DND-41 (cell line): ENCODE measurements around the gene PPP1R14B.

Experiments
- ATAC-seq: fragments of 200-7000 bp; cut with Tn5 transposase; 3 replicates; pipeline ENCODE4 v1.9.1; 2021; ENCODE audit warnings: low read depth; ENCODE audit not compliant: insufficient read depth
- DNase-seq: peaks from one replicate; pipeline ENCODE4 v3.0.0-alpha.2; 2020
- H2AFZ ChIP-seq: 2 replicates; pipeline ENCODE4 v1.6.0; 2012; ENCODE audit warnings: low read depth, low read length
- H3K27ac ChIP-seq: 2 replicates; pipeline ENCODE4 v1.5.1; 2012; ENCODE audit warnings: low read length, inconsistent platforms
- H3K27me3 ChIP-seq: fragments of 200-600 bp; sonication (generic); 2 replicates; pipeline ENCODE4 v1.6.0; 2012; ENCODE audit warnings: low read length, mild to moderate bottlenecking, inconsistent platforms; ENCODE audit not compliant: insufficient read depth, poor library complexity
- H3K36me3 ChIP-seq: 2 replicates; pipeline ENCODE4 v1.5.1; 2012; ENCODE audit warnings: low read length, inconsistent platforms; ENCODE audit not compliant: insufficient read depth
- H3K4me1 ChIP-seq: 2 replicates; pipeline ENCODE4 v1.5.1; 2012; ENCODE audit warnings: mild to moderate bottlenecking, low read length; ENCODE audit not compliant: insufficient read depth
- H3K4me2 ChIP-seq: 2 replicates; pipeline ENCODE4 v1.6.0; 2012; ENCODE audit warnings: mild to moderate bottlenecking, moderate library complexity, low read length, inconsistent platforms; ENCODE audit not compliant: insufficient read depth
- H3K4me3 ChIP-seq, 2 experiments: fragments of 200-600 bp in 1 of 2; shearing (Covaris generic) in 1 of 2; 2 replicates each; pipeline ENCODE4 v1.5.1; 2012 to 2016; ENCODE audit warnings: inconsistent platforms in 2 of 2, low read length in 2 of 2, mild to moderate bottlenecking in 2 of 2, low read depth in 1 of 2, moderate library complexity in 1 of 2
- H3K79me2 ChIP-seq: 2 replicates; pipeline ENCODE4 v1.6.0; 2012; ENCODE audit warnings: low read length, inconsistent platforms; ENCODE audit not compliant: insufficient read depth
- H3K9ac ChIP-seq: 2 replicates; pipeline ENCODE4 v1.6.0; 2012; ENCODE audit warnings: low read depth, mild to moderate bottlenecking, inconsistent platforms, low read length, moderate library complexity
- H3K9me3 ChIP-seq: 2 replicates; pipeline ENCODE4 v1.5.1; 2012; ENCODE audit warnings: low read length, moderate library complexity, mild to moderate bottlenecking, inconsistent platforms; ENCODE audit not compliant: insufficient read depth, severe bottlenecking
- H4K20me1 ChIP-seq: 2 replicates; pipeline ENCODE4 v1.6.0; 2012; ENCODE audit warnings: low read length; ENCODE audit not compliant: insufficient read depth
- EZH2 ChIP-seq: IDR thresholded peaks from 3 replicates; pipeline ENCODE4 v1.6.1; 2012; ENCODE audit warnings: borderline replicate concordance, low read depth, mild to moderate bottlenecking, moderate library complexity, low read length, inconsistent platforms; ENCODE audit not compliant: severe bottlenecking
- TF ChIP-seq, protein P1 (sequence below): IDR thresholded peaks from 2 replicates; pipeline ENCODE4 v1.5.1; 2012; ENCODE audit warnings: borderline replicate concordance, low read length, moderate library complexity, mild to moderate bottlenecking; ENCODE audit not compliant: poor library complexity, severe bottlenecking; ENCODE audit errors: extremely low read depth

Gene PPP1R14B

DNA sequence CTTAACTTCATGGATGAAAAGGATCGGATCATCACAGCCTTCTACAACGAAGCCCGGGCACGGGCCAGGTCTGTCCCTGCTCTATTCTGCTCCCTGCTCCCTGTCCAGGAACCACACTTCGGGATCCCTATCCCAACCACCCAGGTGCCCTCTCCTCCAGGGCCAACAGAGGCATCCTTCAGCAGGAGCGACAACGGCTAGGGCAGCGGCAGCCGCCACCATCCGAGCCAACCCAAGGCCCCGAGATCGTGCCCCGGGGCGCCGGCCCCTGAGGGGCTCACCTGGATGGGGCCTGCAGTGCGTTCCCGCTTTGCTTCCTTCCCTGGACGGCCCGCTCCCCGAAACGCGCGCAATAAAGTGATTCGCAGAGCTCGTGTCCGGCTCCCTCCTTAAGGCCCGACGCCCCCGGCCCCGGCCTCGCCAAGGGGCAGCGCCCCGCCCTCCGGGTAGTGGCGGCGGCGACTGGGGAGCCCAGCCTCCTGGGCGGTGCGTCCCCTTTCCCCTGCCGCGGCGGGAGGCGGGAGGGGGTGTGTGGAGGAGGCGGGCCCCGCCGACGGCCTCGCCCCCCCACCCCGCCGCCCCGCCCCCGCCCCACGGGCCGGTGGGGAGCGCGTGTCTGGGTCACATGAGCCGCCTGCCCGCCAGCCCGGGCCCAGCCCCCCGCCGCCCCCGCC lies 12.7 kb downstream of the PPP1R14B start, which contains the start of gene VEGFB:
TSS of gene VEGFB (plus strand) at position 672 of the 674 bp plus-strand sequence. CDS start 250 bp downstream, outside the sequence.
- no peaks in the 10 kb centered on the region for H3K9me3 ChIP-seq
- H3K27me3 ChIP-seq: no peaks in the 10 kb centered on the region
- DNase-seq: peak; percentile 74
- ATAC-seq: peak; percentile 51
- peak within 1 kb of the TSS; percentile 65 for H2AFZ ChIP-seq
- peak within 1 kb of the TSS; percentile 99 for H3K4me2 ChIP-seq
- H3K27ac ChIP-seq: peak within 1 kb of the TSS; percentile 74
- peak within 1 kb of the TSS; percentile 57 to 88 for H3K4me3 ChIP-seq
- H3K9ac ChIP-seq: peak within 1 kb of the TSS; percentile 71
- H3K36me3 ChIP-seq: peaks cover 33% of the 10 kb centered on the region
- H3K79me2 ChIP-seq: peaks cover 20% of the 10 kb centered on the region
- TF ChIP-seq, protein P1, sequence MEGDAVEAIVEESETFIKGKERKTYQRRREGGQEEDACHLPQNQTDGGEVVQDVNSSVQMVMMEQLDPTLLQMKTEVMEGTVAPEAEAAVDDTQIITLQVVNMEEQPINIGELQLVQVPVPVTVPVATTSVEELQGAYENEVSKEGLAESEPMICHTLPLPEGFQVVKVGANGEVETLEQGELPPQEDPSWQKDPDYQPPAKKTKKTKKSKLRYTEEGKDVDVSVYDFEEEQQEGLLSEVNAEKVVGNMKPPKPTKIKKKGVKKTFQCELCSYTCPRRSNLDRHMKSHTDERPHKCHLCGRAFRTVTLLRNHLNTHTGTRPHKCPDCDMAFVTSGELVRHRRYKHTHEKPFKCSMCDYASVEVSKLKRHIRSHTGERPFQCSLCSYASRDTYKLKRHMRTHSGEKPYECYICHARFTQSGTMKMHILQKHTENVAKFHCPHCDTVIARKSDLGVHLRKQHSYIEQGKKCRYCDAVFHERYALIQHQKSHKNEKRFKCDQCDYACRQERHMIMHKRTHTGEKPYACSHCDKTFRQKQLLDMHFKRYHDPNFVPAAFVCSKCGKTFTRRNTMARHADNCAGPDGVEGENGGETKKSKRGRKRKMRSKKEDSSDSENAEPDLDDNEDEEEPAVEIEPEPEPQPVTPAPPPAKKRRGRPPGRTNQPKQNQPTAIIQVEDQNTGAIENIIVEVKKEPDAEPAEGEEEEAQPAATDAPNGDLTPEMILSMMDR: no peak
- no peak for TF ChIP-seq EZH2
- H3K4me1 ChIP-seq: peaks cover 60% of the 10 kb centered on the region
- H4K20me1 ChIP-seq: peaks cover 13% of the 10 kb centered on the region

DNA sequence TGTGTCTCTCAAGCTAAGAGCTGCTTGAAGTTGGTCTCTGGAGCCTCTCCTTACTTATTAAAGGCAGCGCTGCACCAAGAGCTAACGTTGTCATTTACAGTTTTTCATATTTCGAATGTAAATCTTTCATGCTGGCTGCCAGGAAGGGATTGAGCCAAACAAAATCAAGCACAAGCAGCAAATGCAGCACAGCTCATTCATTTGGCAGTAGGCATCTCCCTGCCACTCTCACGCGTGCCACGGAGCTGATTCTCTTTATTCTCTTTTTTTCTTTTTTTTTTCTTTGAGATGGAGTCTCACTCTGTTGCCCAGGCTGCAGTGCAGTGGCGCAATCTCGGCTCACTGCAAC lies 13.8 kb downstream of the PPP1R14B start:
- no peak overlapping the region for H3K4me3 ChIP-seq
- H3K4me1 ChIP-seq: peaks cover 66% of the 10 kb centered on the region
- no peak for TF ChIP-seq EZH2
- TF ChIP-seq, protein P1: no peak
- H3K9me3 ChIP-seq: no peaks in the 10 kb centered on the region
- no peaks in the 10 kb centered on the region for H3K27me3 ChIP-seq
- H3K79me2 ChIP-seq: peaks cover 20% of the 10 kb centered on the region
- H3K4me2 ChIP-seq: no peak overlapping the region
- no peak overlapping the region for H2AFZ ChIP-seq
- H3K36me3 ChIP-seq: peaks cover 22% of the 10 kb centered on the region
- peaks cover 13% of the 10 kb centered on the region for H4K20me1 ChIP-seq
- DNase-seq (no peak), ATAC-seq (no peak)
- H3K9ac ChIP-seq: no peak overlapping the region
- H3K27ac ChIP-seq: no peak overlapping the region

DNA sequence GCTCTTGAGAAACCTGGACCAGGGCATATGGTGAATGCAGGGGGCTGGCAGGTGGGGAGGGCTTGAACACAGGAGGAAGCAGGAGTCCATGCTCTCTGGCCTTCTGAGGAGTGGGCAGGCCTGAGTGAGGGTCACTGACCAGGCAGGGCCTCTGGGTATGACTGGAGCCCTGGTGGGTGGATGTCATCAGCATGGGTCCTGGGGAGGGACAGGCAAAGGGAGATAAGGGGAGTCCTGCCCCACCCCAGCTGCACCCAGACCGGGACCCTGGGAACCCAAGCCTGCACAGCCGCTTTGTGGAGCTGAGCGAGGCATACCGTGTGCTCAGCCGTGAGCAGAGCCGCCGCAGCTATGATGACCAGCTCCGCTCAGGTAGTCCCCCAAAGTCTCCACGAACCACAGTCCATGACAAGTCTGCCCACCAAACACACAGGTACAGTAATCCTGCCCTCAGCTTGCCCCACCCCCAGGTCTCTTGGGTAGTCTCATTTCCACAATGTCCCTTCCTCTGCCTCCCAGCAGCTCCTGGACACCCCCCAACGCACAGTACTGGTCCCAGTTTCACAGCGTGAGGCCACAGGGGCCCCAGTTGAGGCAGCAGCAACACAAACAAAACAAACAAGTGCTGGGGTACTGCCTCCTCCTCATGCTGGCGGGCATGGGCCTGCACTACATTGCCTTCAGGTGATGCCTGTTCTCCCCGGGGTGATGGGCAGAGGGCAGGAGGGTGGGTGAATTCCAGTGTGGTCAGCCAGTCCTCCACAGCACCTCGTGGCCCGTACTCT lies 14.4 kb downstream of the PPP1R14B start:
- H3K9ac ChIP-seq: no peak overlapping the region
- DNase-seq (no peak), ATAC-seq (no peak)
- H3K79me2 ChIP-seq: peaks cover 23% of the 10 kb centered on the region
- no peaks in the 10 kb centered on the region for H3K27me3 ChIP-seq
- peaks cover 16% of the 10 kb centered on the region for H3K36me3 ChIP-seq
- H3K9me3 ChIP-seq: no peaks in the 10 kb centered on the region
- H3K27ac ChIP-seq: no peak overlapping the region
- TF ChIP-seq, protein P1: no peak
- no peak for TF ChIP-seq EZH2
- peak overlapping the region; percentile 95 for H3K4me2 ChIP-seq
- H3K4me3 ChIP-seq: no peak overlapping the region
- H2AFZ ChIP-seq: no peak overlapping the region
- peaks cover 70% of the 10 kb centered on the region for H3K4me1 ChIP-seq
- peaks cover 13% of the 10 kb centered on the region for H4K20me1 ChIP-seq
